ENCODE results near the gene RTP5.
A peak's percentile ranks its signal among the peaks of the same experiment; 100 is the strongest.
"Not testable (repeated sequence)": the region's sequence is repeated elsewhere in the genome, so short reads cannot be mapped to it uniquely, and the experiment has no call there.

RTP5 gene

DNA sequence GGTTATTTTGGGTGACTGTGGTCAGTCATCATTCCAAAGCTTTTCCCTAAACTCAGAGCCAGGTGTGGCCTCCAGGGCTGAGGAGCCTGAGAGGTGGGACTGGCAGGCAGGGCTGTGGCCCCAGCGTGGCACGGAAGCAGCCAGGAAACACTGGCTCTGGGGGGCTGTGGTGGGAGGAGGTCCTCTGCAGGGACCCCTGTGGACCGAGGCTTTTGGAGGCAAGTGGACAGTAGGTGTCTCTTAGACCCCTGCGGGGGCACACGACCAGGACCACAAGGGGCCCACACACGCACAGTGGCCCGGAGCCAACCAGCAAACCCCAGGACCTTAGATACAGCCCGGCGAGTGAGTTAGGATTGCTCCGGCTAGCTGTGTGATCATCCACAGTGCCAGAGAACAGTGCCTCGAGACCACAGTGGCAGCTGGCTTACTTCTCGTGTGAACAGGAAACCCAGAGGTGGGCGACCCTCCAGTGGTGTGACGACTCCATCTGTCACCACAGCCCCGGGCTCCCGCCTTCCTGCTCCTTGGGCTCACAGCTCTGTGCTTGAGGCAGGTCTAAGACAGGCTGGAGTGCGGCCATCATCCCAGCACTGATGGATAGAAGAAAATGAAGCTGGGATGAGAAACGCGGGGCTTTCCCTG, 1.6 kb upstream of the RTP5 start:
- no peak for TF ChIP-seq POLR2A (IDR thresholded peaks at IDR 0.05; ENCODE audit: low read depth, low read length)
- no peak for TF ChIP-seq TAF1 (IDR thresholded peaks at IDR 0.05; ENCODE audit: borderline replicate concordance, low read depth, low read length)
- TF ChIP-seq POLR2AphosphoS5 (IDR thresholded peaks at IDR 0.05; ENCODE audit: low read depth, low read length): no peak
- no peak for DNase-seq (ENCODE audit: insufficient read length)
- FAIRE-seq: no peak

DNA sequence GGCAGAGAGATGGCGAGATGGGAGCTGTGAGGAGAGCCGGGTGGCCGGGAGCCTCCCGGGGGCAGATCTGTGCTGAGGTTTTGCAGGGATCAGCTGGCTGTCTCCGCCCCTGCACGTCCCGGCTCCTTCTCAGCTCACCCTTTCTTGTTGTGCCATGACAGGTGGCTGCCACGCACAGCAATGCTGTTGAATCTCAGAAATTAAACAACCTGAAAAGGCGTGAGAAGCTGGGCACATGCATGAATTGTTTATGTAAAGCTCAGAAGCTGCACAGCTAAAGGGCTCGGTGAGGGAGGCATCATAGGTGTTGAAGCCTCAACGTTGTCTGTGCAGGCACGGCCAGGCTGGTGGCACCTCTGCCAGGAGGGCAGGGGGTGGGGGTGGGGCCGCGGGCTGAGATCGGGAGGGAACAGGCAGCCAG, 858 bp upstream of the RTP5 start:
- DNase-seq (ENCODE audit: insufficient read length): no peak
- FAIRE-seq: no peak
- TF ChIP-seq TAF1 (IDR thresholded peaks at IDR 0.05; ENCODE audit: borderline replicate concordance, low read depth, low read length) (no peak), POLR2A (IDR thresholded peaks at IDR 0.05; ENCODE audit: low read depth, low read length) (no peak), POLR2AphosphoS5 (IDR thresholded peaks at IDR 0.05; ENCODE audit: low read depth, low read length) (no peak)

DNA sequence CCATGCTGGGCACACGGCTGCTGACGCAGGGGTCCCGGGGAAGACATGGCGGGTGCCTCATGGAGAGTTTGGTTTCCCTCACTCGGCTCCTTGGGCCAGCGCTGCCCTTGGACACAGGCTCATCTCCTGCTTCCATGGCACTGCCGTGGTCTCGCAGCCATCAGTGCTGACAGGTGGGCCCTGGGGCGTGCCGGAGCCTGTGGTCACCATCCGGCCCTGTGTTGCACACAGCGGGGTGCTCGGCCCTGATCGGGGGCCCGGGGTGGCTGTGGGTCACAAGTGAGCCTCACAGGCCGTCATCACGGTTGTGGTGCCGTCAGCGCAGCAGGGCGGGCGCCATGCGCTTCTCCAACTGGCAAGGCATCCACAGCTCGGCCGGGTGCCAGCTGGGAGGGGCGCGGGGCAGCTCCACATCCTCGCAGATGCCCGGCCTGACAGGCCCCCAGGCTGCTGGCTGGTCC, 582 bp downstream of the RTP5 start:
- DNase-seq (ENCODE audit: insufficient read length): no peak
- TF ChIP-seq POLR2A (IDR thresholded peaks at IDR 0.05; ENCODE audit: low read depth, low read length) (no peak), TAF1 (IDR thresholded peaks at IDR 0.05; ENCODE audit: borderline replicate concordance, low read depth, low read length) (no peak), POLR2AphosphoS5 (IDR thresholded peaks at IDR 0.05; ENCODE audit: low read depth, low read length) (no peak)
- no peak for FAIRE-seq

DNA sequence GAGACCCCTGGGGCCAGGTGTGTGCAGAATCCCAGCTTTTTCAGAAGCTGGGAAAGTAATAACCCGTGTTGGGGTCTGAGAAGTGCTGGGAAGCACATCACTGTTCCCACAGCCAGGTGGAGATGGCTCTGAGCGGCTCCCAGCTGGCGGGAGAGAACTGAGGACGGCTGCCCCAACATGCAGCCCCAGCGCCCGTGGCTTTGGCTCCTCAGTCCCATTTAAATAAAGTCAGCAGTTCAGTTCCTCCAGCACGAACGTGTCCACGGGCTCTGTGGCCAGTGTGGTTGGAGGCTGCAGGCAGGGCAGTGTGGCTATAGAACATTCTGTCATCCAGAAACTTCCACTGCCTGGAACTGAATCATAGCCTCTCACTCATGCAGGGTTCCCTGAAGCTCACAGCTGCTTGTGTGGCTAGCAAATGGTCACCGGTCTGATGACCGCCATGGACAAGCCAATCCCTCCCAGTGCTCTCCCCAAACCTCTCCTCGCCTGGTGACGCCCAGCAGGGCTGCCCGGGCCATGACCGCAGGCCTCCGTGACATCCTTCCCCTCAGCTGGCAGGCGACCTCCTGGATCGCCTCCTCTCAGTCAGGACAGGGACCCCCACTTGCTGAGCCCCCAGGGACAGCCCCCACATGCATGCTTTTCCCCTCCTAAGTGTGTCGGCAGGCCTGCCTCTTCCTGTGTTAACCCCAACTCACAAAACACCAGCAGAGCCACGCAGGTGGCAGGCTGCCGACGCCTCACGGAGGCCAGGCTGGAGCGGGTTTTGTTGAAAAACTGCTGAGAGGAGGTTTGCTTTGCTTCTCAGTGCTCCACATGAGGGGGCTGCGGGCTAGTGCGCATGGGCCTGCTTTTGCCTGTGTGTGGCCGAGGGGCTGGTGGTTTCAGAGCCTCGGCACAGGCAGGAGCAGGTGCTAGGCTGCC, 1.3 kb downstream of the RTP5 start:
- DNase-seq (ENCODE audit: insufficient read length) (no peak), FAIRE-seq (no peak)
- no peak for TF ChIP-seq POLR2A (IDR thresholded peaks at IDR 0.05; ENCODE audit: low read depth, low read length)

DNA sequence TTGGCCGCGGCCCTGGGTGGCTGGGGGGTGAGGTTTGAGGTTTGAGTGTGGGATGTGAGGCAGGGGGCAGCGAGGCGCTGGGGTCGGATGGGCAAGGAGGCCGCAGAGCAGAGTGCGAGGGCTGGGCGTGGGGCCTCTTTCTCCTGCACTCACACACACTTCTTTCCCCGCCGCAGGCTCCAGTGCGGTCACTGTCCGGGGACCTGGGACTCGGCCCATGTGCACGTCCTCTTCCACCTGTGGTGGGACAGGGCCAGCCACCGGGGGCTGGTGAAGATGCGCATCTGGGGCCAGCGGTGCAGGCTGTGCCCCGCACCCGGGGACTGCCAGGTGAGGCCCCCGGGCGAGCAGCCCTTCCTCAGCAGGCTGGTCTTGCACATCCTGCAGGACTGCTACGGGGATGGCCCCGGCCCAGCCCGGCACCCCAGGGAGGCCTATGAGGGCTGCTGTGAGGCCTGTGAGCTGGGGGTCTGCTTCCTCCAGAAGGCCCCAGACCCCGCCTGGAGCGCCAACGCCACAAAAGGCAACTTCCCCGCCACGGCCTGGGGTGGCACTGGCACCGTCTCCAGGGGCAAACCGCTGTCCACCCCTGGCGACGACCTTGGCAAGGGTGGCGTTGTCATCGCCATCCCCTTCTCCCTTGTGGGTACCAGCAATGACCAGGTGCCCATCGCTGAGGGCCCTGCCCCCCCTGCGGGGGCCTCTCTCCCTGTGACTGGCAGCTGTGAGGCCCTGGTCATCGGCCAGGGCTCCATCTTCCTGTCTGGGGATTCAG, 2.2 kb downstream of the RTP5 start:
- DNase-seq (ENCODE audit: insufficient read length) (no peak), FAIRE-seq (no peak)

DNA sequence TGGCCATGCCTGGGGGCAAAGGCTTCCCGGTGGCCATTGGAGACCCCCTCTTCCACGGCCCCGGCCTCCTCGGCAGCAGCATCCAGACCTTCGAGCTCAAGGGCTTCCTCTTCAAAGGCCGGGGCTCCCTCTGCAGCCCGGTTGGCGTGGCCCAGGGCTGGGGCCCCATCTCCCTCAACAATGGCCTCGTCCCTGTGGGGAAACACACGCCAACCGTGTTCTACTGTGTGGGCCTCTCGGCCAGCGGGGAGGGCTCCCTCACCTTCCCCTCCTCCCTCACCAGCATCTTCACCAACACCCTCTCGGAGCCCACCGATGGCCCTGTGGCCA, 2.7 kb downstream of the RTP5 start:
- FAIRE-seq: no peak
- DNase-seq (ENCODE audit: insufficient read length): no peak
- TF ChIP-seq POLR2A (IDR thresholded peaks at IDR 0.05; ENCODE audit: low read depth, low read length) (no peak), POLR2AphosphoS5 (IDR thresholded peaks at IDR 0.05; ENCODE audit: low read depth, low read length) (no peak), TAF1 (IDR thresholded peaks at IDR 0.05; ENCODE audit: borderline replicate concordance, low read depth, low read length) (no peak)

More for the DNA sequence above, 2.2 kb downstream of the RTP5 start:
- no peak for TF ChIP-seq POLR2A (IDR thresholded peaks at IDR 0.05; ENCODE audit: low read depth, low read length)
- no peak for TF ChIP-seq POLR2AphosphoS5 (IDR thresholded peaks at IDR 0.05; ENCODE audit: low read depth, low read length)

DNA sequence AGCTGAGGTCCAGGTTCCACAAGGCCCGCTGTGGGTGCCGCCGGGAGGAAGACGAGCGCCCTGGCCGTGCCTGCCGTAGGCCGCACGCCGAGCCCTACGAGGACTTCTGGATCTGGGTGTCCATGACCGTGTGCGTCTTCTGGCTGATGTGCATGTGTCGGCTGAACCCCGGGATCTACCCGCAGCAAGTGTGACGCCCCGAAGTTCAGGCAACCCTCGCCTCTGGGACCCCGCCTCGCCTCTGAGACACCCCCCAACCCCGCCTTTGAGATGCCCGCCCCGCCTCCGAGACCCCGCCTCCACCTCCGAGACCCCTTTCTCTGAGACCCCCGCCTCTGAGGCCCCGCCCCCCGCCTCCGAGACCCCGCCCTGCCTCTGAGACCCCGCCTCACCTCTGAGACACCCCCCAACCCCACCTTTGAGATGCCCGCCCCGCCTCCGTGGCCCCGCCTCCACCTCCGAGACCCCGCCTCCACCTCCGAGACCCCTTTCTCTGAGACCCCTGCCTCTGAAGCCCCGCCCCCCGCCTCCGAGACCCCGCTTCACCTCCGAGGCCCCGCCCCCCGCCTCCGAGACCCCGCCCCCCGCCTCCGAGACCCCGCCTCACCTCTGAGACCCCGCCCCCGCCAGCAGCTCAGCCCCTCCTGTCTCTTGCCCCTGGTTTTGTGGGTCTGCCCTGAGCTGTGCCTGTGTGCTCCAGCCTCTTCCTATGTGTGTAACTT, 3.7 kb downstream of the RTP5 start:
- DNase-seq (ENCODE audit: insufficient read length) (no peak), FAIRE-seq (no peak)
- no peak for TF ChIP-seq POLR2A (IDR thresholded peaks at IDR 0.05; ENCODE audit: low read depth, low read length)
- no peak for TF ChIP-seq POLR2AphosphoS5 (IDR thresholded peaks at IDR 0.05; ENCODE audit: low read depth, low read length)
- no peak for TF ChIP-seq TAF1 (IDR thresholded peaks at IDR 0.05; ENCODE audit: borderline replicate concordance, low read depth, low read length)

DNA sequence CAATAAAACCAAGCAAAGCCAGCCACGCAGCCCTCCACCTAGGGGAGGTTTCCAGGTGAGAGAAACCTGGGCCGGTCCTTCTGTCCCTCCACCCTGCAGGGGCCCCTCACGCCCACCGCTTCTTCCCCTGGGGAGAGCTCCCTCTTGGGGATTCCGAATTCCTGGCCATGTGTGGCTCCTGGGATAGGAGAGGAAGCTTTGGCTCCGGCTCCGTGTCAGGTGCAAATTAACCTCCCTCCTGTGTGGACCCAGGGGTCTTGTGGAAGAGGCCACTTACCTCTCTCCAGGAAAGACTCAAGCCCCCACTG, 4.2 kb downstream of the RTP5 start:
- FAIRE-seq (no peak), DNase-seq (ENCODE audit: insufficient read length) (no peak)
- TF ChIP-seq POLR2A (IDR thresholded peaks at IDR 0.05; ENCODE audit: low read depth, low read length): no peak
- TF ChIP-seq POLR2AphosphoS5 (IDR thresholded peaks at IDR 0.05; ENCODE audit: low read depth, low read length): no peak
- no peak for TF ChIP-seq TAF1 (IDR thresholded peaks at IDR 0.05; ENCODE audit: borderline replicate concordance, low read depth, low read length)

DNA sequence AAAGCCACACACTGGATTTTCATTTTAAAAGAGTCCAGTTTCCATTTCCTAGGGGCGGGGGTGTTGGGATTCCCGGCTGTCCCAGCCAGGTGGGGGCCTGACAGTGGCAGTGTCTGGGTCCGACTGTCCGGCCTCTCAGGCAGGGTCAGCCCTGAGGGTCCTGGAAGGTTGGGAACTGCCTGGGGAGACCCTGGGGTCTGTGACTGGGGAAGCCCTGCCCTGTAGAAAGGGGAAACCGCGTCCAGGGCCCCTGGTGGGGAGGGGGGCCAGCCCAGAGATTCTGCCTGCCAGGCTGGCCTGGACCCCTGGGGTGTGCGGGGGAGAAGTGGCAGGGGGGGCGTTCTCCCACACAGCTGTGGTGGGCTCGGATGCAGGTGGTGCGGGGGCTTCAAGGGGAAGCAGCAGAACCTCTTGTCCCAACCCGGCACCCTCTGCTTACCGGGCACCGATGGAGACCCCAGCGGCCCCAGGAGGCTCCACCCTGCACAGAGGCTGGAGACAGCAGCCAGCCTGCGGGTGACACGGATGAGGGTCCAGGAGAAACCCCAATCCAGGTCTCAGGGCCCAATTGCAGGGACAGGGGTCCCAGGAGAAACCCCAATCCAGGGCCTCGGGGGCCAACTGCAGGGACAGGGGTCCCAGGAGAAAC, 4.9 kb downstream of the RTP5 start:
- no peak for DNase-seq (ENCODE audit: insufficient read length)
- FAIRE-seq: no peak
- TF ChIP-seq TAF1 (IDR thresholded peaks at IDR 0.05; ENCODE audit: borderline replicate concordance, low read depth, low read length): no peak
- no peak for TF ChIP-seq POLR2AphosphoS5 (IDR thresholded peaks at IDR 0.05; ENCODE audit: low read depth, low read length)
- no peak for TF ChIP-seq POLR2A (IDR thresholded peaks at IDR 0.05; ENCODE audit: low read depth, low read length)

DNA sequence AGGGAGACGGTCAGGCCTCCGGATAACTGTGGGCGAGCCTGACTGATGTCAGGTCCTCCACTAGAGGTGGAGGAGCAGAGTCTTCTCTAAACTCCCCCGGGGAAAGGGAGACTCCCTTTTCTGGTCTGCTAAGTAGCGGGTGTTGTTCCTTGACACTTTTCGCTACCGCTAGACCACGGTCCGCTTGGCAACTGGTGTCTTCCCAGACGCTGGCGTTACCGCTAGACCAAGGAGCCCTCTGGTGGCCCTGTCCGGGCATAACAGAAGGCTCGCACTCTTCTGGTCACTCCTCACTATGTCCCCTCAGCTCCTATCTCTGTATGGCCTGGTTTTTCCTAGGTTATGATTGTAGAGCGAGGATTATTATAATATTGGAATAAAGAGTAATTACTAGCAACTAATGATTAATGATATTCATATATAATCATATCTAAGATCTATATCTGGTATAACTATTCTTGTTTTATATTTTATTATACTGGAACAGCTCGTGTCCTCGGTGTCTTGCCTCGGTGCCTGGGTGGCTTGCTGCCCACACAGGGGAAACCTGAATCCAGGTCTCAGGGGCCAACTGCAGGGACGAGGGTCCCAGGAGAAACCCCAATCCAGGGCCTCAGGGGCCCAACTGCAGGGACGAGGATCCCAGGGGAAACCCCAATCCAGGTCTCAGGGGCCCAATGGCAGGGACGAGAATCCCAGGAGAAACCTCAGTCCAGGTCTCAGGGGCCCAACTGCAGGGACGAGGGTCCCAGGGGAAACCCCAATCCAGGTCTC, 6.4 kb downstream of the RTP5 start:
- FAIRE-seq: peak; percentile 21
- not testable (repeated sequence) for DNase-seq (ENCODE audit: insufficient read length)

All from GM12892 (cell line).